Stimulated activated CD4-positive, alpha-beta T cell treated with anti-CD3 and anti-CD28 coated beads, TNF-alpha, amount 100 ng/mL, for 24 hours (primary cell): ENCODE measurements around the gene FXR2.
A peak's percentile ranks its signal among the peaks of the same experiment; 100 is the strongest.
"Not testable (repeated sequence)": the region's sequence is repeated elsewhere in the genome, so short reads cannot be mapped to it uniquely, and the experiment has no call there.

Experiments
- DNase-seq, 3 experiments: peaks; one replicate each; pipeline ENCODE4 v3.0.0-alpha.2; 2020; ENCODE audit warnings: low read depth in 3 of 3

The FXR2 gene

DNA sequence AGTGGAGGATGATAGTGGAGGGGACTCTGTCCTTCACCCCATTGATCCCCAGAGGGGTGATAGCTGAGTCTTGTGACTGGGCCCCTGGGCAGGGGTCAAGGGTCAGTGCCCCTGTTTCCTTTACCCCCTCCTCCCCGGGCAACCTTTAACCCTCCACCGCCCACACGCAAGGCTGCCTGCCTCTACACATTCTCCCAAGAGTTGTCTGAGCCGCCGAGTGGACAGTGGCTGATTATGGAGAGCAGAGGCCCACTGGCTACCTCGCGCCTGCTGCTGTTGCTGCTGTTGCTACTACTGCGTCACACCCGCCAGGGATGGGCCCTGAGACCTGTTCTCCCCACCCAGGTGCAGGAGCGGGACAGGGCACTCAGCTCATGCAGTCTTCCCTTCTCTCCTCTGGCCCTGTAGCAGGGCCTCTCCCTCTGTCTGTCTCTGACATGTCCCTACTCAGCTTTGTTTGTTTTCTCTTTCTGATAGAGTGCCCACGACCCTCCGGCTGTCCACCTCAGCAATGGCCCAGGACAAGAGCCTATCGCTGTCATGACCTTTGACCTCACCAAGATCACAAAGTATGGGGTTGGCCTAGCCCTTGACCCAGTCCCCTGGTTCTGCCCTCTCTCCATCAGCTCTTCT is 15.4 kb upstream of the FXR2 start, which contains the start of gene SHBG:
Gene SHBG (plus strand): TSS at position 197 of the 633 bp plus-strand sequence. CDS start 38 bp downstream, at position 235.
- no peak for DNase-seq

GRCh38 chr17:7627250-7628121 is 12.8 kb upstream of the FXR2 start, which contains the start of gene SAT2:
SAT2 (minus strand) TSS chr17:7627821; CDS start chr17:7627635, 186 bp downstream.
- DNase-seq = peak; percentile 57 to 86 (median 78)

GRCh38 chr17:7626956-7627249 is 12.2 kb upstream of the FXR2 start:
- DNase-seq = no peak

- no peak for DNase-seq
Measured at GRCh38 chr17:7626307-7626706, 11.6 kb upstream of the FXR2 start.

- not testable (repeated sequence) for DNase-seq
Measured at GRCh38 chr17:7625749-7626148, 11.1 kb upstream of the FXR2 start.

DNA sequence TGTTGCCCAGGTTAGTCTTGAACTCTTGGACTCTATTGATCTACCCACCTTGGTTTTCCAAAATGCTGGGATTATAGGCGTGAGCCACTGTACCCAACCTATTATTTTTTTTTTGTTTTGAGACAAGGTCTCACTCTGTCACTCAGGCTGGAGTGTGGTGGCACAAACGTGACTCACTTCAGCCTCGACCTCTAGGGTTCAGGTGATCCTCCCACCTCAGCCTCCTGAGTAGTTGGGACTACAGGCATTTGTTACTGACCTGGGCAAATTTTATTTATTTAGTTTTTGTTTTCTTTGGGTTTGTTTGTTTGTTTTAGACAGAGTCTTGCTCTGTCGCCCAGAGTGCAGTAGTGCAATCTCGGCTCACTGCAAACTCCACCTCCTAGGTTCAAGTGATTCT is 9.0 kb upstream of the FXR2 start:
- DNase-seq = no peak

- DNase-seq = no peak
Measured at GRCh38 chr17:7620835-7621234, 6.1 kb upstream of the FXR2 start.

DNA sequence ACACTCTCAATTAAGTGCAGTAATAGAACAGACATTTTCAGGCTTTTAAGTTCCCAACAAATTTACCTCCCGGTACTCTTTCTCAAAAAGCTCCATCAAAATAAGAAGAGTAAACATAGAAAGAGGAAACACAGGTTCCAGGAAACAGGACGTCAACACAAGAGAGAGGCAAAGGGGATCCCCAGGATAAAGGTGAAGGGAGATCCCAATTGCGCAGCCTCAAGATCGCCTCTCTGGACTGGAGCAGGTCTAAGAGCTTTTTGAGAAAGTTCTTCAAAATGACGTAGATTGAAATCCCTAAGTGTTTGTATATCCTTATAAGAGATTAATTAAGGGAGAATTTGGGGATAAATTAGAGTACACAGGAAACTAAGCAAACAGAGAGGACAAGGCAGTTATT is 3.9 kb upstream of the FXR2 start:
- DNase-seq = no peak

DNA sequence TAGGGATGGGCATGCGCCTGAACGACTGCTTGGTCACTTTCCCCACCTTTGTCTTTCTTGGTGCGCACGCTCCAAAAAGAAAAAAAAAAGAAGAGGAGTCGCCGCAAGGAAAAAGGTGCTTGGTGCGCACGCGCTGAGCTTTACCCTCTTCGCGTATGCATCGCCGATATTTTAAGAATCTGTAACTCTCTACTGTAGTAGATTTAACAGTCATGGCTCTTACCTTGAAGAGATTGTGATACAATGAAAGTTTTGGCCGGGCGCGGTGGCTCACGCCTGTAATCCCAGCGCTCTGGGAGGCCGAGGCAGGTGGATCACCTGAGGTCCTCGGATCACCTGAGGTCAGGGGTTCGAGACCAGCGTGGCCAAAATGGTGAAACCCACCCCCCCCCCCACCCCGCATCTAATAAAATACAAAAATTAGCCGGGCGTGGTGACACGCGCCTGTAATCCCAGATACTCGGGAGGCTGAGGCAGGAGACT is 609 bp upstream of the FXR2 start:
- DNase-seq = no peak

- no peak for DNase-seq
Measured at GRCh38 chr17:7613769-7614424, 800 bp downstream of the FXR2 start.

GRCh38 chr17:7612294-7612640 is 2.4 kb downstream of the FXR2 start:
- no peak for DNase-seq

DNA sequence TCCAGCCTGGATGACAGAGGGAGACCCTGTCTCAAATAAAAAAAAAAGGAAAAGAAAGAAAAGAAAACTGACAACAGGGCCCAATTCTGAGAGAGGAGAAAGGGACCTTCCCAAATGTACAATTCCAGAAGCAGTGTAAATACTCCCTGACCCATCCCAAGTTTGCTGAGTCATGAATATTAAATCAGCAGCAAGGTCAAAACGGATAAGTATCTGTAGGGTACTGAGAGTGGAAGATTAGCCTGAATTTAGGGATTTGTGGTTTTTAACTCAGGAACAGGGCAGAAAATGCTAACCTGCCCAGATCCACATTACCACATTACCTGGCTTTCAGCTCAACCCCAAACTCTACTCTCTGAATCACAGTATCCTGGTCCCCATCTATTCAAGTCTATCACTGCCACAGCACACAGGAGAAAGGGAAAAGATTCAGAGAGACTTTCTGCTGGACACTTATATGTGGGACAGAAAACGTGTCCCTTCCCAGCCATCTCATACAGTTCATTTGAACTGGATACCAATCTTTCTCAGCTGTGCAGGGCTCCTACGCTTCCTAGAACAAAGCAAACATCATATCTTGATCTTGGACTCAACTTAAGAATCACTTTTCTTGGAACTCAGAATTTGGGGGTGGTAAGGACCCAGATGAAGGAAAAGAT is 2.9 kb downstream of the FXR2 start:
- DNase-seq = no peak

- DNase-seq = no peak
Measured at GRCh38 chr17:7610641-7611040, 4.1 kb downstream of the FXR2 start.

- no peak for DNase-seq
Measured at GRCh38 chr17:7606280-7606679, 8.4 kb downstream of the FXR2 start.

DNA sequence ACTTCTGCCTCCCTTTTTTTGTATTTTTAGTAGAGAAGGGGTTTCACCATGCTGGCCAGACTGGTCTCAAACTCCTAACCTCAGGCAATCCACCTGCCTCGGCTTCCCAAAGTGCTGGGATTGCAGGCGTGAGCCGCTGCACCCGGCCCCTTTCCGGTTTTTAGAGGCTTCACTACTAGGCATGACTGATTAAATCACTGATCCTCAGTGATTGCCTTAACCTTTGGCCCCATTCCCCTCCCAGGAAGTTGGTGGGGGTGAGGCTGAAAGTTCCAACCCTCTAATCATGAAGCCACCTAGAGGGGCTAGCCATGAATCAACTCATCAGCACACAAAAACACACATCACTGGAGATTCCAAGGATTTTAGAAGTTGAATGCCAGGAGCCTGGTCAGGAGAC is 17.1 kb downstream of the FXR2 start:
- not testable (repeated sequence) for DNase-seq

DNA sequence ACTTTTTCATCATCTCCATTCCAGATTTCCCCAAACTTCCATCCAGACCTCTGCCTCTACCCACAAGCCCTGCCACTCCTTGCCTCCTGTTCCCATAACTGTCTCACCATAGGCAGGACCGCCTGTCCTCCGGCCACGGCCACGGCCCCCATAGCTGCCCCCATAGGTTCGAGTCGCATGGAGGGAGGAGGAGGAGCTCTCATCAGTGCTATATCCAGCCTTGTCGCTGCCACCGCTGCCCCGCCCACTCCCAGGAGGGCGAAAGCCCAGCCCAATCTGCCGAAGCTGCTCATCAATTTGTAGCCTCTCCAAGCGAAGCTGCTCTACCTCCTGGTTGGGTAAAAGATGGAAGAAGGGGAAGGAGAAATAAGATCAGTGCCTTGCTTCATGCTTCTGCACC is 21.4 kb downstream of the FXR2 start:
- DNase-seq = no peak

GRCh38 chr17:7592422-7593021 is 22.2 kb downstream of the FXR2 start:
- no peak for DNase-seq

GRCh38 chr17:7591596-7591995 is 23.1 kb downstream of the FXR2 start:
- no peak for DNase-seq

- no peak for DNase-seq
Measured at GRCh38 chr17:7590743-7591142, 24.0 kb downstream of the FXR2 start.

GRCh38 chr17:7589891-7590691 is 24.6 kb downstream of the FXR2 start, which contains the start of gene SOX15:
SOX15 (minus strand) TSS chr17:7590094; CDS start chr17:7589676, 418 bp downstream.
- no peak for DNase-seq
